ENCODE measurements around the gene ASB6. TPM values are rescaled to one million over a fixed set of nuclear protein-coding genes. Genes with fewer than 3 reads are reported as not detected.

The ASB6 gene
- total and polyA plus RNA-seq, 2 of the 13 experiments (the other 11 are each of a cell fraction or from before 2014, with no cell fraction given), result 8.2 to 8.4 TPM

DNA sequence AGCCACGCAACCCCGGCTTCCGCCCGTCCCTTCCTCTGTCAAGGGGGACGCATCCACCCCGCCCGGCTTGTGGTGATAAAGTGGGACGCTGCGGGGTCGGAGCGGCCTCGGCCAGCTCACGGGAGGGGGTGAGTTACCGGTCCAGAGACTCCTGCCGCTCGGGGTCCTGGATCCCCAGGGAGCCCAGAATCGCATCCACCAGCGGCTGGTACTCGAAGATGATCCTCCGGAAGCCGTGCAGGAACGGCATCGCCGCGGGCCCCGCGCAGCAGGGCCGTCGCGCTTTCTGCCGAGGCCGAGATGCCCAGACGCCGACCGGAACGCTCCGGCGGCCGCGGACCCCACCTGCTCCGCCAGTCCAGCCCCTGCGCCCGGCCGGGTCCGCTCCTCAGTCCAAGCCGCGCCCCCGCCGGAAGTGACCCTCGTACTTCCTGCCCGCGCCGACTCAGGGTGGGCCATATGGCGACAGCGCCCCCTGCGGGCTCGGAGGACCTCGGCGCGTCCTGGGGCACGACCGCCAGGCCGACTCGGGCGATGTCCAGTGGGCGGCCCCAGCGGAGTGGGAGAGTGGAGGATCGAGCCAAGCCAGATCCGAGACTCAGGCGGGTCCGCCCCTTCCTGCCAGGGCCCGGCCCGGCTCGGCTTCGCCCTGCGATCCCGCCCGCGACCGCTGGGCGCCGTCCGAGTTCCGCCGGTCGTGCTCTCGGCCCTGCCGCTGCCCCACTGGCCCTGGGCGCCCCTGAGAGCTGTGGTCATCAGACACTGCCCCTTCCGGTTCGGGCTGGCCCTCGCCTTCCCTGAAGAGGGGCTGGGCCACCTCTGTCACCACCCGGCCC, at the start of gene ASB6 (continued):
- TF ChIP-seq, protein P1, sequence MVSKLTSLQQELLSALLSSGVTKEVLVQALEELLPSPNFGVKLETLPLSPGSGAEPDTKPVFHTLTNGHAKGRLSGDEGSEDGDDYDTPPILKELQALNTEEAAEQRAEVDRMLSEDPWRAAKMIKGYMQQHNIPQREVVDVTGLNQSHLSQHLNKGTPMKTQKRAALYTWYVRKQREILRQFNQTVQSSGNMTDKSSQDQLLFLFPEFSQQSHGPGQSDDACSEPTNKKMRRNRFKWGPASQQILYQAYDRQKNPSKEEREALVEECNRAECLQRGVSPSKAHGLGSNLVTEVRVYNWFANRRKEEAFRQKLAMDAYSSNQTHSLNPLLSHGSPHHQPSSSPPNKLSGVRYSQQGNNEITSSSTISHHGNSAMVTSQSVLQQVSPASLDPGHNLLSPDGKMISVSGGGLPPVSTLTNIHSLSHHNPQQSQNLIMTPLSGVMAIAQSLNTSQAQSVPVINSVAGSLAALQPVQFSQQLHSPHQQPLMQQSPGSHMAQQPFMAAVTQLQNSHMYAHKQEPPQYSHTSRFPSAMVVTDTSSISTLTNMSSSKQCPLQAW (CRISPR knock-in tag; IDR thresholded peaks at IDR 0.05), result peak; percentile 95
- 0 out of 2 replicates have a peak, but pooled peaks have one; percentile 67 for TF ChIP-seq ZNF619 (CRISPR knock-in tag; IDR thresholded peaks at IDR 0.05)
- TF ChIP-seq, protein P2, sequence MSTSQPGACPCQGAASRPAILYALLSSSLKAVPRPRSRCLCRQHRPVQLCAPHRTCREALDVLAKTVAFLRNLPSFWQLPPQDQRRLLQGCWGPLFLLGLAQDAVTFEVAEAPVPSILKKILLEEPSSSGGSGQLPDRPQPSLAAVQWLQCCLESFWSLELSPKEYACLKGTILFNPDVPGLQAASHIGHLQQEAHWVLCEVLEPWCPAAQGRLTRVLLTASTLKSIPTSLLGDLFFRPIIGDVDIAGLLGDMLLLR (CRISPR knock-in tag; IDR thresholded peaks at IDR 0.05), result peak; percentile 61; the same call in 1 of the 2 replicates
- TF ChIP-seq, protein P3, sequence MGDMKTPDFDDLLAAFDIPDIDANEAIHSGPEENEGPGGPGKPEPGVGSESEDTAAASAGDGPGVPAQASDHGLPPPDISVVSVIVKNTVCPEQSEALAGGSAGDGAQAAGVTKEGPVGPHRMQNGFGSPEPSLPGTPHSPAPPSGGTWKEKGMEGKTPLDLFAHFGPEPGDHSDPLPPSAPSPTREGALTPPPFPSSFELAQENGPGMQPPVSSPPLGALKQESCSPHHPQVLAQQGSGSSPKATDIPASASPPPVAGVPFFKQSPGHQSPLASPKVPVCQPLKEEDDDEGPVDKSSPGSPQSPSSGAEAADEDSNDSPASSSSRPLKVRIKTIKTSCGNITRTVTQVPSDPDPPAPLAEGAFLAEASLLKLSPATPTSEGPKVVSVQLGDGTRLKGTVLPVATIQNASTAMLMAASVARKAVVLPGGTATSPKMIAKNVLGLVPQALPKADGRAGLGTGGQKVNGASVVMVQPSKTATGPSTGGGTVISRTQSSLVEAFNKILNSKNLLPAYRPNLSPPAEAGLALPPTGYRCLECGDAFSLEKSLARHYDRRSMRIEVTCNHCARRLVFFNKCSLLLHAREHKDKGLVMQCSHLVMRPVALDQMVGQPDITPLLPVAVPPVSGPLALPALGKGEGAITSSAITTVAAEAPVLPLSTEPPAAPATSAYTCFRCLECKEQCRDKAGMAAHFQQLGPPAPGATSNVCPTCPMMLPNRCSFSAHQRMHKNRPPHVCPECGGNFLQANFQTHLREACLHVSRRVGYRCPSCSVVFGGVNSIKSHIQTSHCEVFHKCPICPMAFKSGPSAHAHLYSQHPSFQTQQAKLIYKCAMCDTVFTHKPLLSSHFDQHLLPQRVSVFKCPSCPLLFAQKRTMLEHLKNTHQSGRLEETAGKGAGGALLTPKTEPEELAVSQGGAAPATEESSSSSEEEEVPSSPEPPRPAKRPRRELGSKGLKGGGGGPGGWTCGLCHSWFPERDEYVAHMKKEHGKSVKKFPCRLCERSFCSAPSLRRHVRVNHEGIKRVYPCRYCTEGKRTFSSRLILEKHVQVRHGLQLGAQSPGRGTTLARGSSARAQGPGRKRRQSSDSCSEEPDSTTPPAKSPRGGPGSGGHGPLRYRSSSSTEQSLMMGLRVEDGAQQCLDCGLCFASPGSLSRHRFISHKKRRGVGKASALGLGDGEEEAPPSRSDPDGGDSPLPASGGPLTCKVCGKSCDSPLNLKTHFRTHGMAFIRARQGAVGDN (CRISPR knock-in tag; IDR thresholded peaks at IDR 0.05), result peak; percentile 91
- TF ChIP-seq, protein P4, sequence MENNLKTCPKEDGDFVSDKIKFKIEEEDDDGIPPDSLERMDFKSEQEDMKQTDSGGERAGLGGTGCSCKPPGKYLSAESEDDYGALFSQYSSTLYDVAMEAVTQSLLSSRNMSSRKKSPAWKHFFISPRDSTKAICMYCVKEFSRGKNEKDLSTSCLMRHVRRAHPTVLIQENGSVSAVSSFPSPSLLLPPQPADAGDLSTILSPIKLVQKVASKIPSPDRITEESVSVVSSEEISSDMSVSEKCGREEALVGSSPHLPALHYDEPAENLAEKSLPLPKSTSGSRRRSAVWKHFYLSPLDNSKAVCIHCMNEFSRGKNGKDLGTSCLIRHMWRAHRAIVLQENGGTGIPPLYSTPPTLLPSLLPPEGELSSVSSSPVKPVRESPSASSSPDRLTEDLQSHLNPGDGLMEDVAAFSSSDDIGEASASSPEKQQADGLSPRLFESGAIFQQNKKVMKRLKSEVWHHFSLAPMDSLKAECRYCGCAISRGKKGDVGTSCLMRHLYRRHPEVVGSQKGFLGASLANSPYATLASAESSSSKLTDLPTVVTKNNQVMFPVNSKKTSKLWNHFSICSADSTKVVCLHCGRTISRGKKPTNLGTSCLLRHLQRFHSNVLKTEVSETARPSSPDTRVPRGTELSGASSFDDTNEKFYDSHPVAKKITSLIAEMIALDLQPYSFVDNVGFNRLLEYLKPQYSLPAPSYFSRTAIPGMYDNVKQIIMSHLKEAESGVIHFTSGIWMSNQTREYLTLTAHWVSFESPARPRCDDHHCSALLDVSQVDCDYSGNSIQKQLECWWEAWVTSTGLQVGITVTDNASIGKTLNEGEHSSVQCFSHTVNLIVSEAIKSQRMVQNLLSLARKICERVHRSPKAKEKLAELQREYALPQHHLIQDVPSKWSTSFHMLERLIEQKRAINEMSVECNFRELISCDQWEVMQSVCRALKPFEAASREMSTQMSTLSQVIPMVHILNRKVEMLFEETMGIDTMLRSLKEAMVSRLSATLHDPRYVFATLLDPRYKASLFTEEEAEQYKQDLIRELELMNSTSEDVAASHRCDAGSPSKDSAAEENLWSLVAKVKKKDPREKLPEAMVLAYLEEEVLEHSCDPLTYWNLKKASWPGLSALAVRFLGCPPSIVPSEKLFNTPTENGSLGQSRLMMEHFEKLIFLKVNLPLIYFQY (CRISPR knock-in tag; IDR thresholded peaks at IDR 0.05; ENCODE audit: borderline replicate concordance), result peak; percentile 98
- no peak for TF ChIP-seq ZNF333 (CRISPR knock-in tag; IDR thresholded peaks at IDR 0.05; ENCODE audit: borderline replicate concordance)
- 0 out of 2 replicates have a peak, but pooled peaks have one; percentile 51 for TF ChIP-seq ZNF264 (CRISPR knock-in tag; IDR thresholded peaks at IDR 0.05)
- TF ChIP-seq, protein P5, sequence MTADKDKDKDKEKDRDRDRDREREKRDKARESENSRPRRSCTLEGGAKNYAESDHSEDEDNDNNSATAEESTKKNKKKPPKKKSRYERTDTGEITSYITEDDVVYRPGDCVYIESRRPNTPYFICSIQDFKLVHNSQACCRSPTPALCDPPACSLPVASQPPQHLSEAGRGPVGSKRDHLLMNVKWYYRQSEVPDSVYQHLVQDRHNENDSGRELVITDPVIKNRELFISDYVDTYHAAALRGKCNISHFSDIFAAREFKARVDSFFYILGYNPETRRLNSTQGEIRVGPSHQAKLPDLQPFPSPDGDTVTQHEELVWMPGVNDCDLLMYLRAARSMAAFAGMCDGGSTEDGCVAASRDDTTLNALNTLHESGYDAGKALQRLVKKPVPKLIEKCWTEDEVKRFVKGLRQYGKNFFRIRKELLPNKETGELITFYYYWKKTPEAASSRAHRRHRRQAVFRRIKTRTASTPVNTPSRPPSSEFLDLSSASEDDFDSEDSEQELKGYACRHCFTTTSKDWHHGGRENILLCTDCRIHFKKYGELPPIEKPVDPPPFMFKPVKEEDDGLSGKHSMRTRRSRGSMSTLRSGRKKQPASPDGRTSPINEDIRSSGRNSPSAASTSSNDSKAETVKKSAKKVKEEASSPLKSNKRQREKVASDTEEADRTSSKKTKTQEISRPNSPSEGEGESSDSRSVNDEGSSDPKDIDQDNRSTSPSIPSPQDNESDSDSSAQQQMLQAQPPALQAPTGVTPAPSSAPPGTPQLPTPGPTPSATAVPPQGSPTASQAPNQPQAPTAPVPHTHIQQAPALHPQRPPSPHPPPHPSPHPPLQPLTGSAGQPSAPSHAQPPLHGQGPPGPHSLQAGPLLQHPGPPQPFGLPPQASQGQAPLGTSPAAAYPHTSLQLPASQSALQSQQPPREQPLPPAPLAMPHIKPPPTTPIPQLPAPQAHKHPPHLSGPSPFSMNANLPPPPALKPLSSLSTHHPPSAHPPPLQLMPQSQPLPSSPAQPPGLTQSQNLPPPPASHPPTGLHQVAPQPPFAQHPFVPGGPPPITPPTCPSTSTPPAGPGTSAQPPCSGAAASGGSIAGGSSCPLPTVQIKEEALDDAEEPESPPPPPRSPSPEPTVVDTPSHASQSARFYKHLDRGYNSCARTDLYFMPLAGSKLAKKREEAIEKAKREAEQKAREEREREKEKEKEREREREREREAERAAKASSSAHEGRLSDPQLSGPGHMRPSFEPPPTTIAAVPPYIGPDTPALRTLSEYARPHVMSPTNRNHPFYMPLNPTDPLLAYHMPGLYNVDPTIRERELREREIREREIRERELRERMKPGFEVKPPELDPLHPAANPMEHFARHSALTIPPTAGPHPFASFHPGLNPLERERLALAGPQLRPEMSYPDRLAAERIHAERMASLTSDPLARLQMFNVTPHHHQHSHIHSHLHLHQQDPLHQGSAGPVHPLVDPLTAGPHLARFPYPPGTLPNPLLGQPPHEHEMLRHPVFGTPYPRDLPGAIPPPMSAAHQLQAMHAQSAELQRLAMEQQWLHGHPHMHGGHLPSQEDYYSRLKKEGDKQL (CRISPR knock-in tag; IDR thresholded peaks at IDR 0.05; ENCODE audit: low read depth), result 0 out of 2 replicates have a peak, but pooled peaks have one; percentile 56
- no peak for TF ChIP-seq ZNF737 (CRISPR knock-in tag; IDR thresholded peaks at IDR 0.05; ENCODE audit: borderline replicate concordance)
- TF ChIP-seq, protein P6, sequence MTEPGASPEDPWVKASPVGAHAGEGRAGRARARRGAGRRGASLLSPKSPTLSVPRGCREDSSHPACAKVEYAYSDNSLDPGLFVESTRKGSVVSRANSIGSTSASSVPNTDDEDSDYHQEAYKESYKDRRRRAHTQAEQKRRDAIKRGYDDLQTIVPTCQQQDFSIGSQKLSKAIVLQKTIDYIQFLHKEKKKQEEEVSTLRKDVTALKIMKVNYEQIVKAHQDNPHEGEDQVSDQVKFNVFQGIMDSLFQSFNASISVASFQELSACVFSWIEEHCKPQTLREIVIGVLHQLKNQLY (CRISPR knock-in tag; IDR thresholded peaks at IDR 0.05), result peak; percentile 52; the same call in 1 of the 2 replicates
